ENCODE results near the gene AKAP6. TPM values are rescaled to one million over a fixed set of nuclear protein-coding genes. Genes with fewer than 3 reads are reported as not detected.

Gene AKAP6
- total and polyA plus RNA-seq, 2 of the 8 experiments (the other 6 are each of a cell fraction or from before 2014, with no cell fraction given) = 0.09 to 0.89 TPM

DNA sequence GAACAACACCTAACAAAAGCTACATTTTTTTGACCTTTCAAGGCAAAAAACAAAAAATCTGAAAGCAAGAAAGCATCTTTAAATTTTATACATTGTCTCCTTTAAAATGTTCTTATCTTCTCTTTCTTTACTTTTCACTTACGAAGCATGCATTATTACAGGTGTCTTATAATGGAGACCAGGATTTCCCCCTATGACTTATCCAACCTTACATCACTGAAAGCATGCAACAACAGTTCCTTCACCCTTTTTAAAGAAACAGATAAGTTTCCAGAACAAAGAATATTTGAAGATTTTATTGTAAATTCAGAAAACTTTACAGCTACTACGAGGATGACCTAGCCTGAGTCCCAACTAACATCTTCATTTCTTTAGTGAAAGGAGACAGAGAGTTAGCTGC, 277.2 kb downstream of the AKAP6 start (continued):
- TF ChIP-seq CTCF (IDR thresholded peaks at IDR 0.05; ENCODE audit: control extremely low read depth in 1 of 3, insufficient read depth in 1 of 3, low read depth in 1 of 3, low read length in 3 of 3) = no peak
- no peak for TF ChIP-seq CTBP2 (IDR thresholded peaks at IDR 0.05; ENCODE audit: borderline replicate concordance, insufficient read depth, insufficient read length, low read length)
- TF ChIP-seq BACH1 (IDR thresholded peaks at IDR 0.05; ENCODE audit: low read length) = no peak
- no peak for TF ChIP-seq SP2 (IDR thresholded peaks at IDR 0.05; ENCODE audit: low read length)
- no peak for TF ChIP-seq KDM5A (IDR thresholded peaks at IDR 0.05; ENCODE audit: low read length)
- TF ChIP-seq ATF2 (IDR thresholded peaks at IDR 0.05; ENCODE audit: low read length) = no peak
- TF ChIP-seq RNF2 (IDR thresholded peaks at IDR 0.05; ENCODE audit: borderline replicate concordance, low read depth, low read length, missing control alignments, poor library complexity, severe bottlenecking) = no peak
- TF ChIP-seq ZNF274 (IDR thresholded peaks at IDR 0.05; ENCODE audit: borderline replicate concordance, extremely low read depth, low read length) = no peak
